ENCODE data around the gene PPP2R1A.

DNA sequence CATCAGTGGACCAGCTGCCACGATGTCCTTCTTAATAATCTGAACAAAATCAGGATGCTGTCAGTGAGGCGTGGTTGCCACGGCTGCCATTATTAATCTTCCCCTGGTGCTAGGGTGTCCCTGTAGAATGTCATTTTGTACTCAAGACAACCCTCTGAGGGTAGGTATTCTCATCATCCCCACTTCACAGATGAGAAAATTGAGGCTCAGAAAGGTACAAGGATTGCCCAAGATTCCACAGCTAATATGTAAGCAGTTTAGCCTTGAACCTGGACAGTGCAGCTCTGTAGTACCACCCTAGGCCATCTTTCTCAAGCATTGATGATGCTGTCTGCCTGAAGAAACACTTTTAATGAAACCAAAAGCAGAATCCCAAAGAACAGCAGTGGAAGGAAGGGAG, 8.1 kb downstream of the PPP2R1A start:
- no peak for TF ChIP-seq POLR2A (IDR thresholded peaks at IDR 0.05)
- no peak for TF ChIP-seq CTCF (IDR thresholded peaks at IDR 0.05)

Data from lower leg skin (tissue), 3 donors.